Spinal cord (tissue), 10 donors: Measurements from ENCODE around the gene MRPL14. TPM values are rescaled to one million over a fixed set of nuclear protein-coding genes. Genes with fewer than 3 reads are reported as not detected.
A peak's percentile ranks its signal among the peaks of the same experiment; 100 is the strongest.

Experiments used
- DNase-seq, 6 donors: peaks; one replicate each; pipeline versions ENCODE4 v3.0.0 to v3.0.0-alpha.2; 2013 to 2015; ENCODE audit warnings: low spot score in 6 of 6, low read depth in 4 of 6
- H3K27ac ChIP-seq: one replicate; pipeline ENCODE4 v1.5.1; 2013; ENCODE audit warnings: low read depth, low read length, control low read depth
- H3K27me3 ChIP-seq: one replicate; pipeline ENCODE4 v1.6.1; 2013; ENCODE audit warnings: low read length; ENCODE audit not compliant: control insufficient read depth, insufficient read depth
- H3K36me3 ChIP-seq: one replicate; pipeline ENCODE4 v1.6.1; 2013; ENCODE audit warnings: low read length; ENCODE audit not compliant: control insufficient read depth, insufficient read depth
- H3K4me1 ChIP-seq: one replicate; pipeline ENCODE4 v1.6.1; 2013; ENCODE audit warnings: low read length; ENCODE audit not compliant: control insufficient read depth, insufficient read depth
- H3K4me3 ChIP-seq: one replicate; pipeline ENCODE4 v1.5.1; 2013; ENCODE audit warnings: low read depth, low read length, control low read depth
- H3K9me3 ChIP-seq: one replicate; pipeline ENCODE4 v1.6.1; 2013; ENCODE audit warnings: low read length; ENCODE audit not compliant: control insufficient read depth, insufficient read depth
- WGBS: methylation state at CpG from one replicate; pipeline ENCODE4 v1.1.5; 2013; ENCODE audit warnings: missing lambda C conversion rate; ENCODE audit not compliant: insufficient coverage; 5-methylcytosine and 5-hydroxymethylcytosine counted together
- polyA plus RNA-seq, 2 donors: library from polyadenylated mRNA; unstranded; fragments of 120-200 nt; gene quantifications; one replicate each; pipeline ENCODE4 v1.2.1, GENCODE V29; 2013; ENCODE audit not compliant: insufficient read length in 2 of 2
- total RNA-seq, 2 donors: library from RNA; depleted of rRNA in 1 of 2; stranded (reverse); fragments of 120-200 nt in 1 of 2; fragments of >200 nt in 1 of 2; gene quantifications; one replicate each; pipeline versions ENCODE4 v1.2.3 to v1.2.4, GENCODE V29; 2013 to 2014
- donor health status: healthy.

The MRPL14 gene
- total and polyA plus RNA-seq, 4 donors: 32.1 to 53.1 (median 36.4) TPM

DNA sequence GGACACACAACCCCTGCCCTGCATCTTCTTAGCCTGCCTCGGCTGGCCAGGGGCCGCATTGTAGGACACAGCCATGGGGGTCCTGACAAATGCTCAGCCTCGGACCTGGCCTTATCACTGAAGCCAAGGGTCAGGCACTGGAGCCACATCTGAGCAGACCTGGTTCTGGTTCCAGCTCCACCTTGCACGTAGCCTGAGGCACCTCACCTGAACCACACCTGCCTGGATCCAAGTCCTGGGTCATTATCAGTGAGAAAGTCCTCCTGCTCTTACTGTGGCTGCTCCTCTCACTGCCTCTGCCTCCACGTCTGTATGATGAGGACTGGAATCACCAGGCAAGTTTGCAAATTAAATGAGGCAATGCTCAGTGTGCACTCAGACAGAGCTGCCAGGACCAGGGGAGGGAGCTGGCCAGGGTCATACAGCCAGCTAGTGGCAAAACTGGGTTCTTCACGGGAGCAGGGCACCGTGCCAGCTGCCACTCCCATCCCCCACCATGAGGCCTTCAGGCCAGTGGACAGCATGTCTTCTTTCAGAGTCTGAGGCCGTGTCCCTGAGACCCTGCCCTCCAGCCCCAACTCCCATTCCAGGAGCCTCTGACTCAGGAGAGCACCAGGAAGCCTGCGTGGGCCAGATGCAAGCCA is 40.2 kb downstream of the MRPL14 start:
- peak in 2 of 6 donors; percentile 26 to 39 for DNase-seq
- Histone ChIP-seq H3K27ac (no peak overlapping the region), H3K9me3 (no peaks in the 10 kb centered on the region), H3K36me3 (peaks cover 12% of the 10 kb centered on the region), H3K4me3 (no peak overlapping the region), H3K4me1 (peaks cover 9% of the 10 kb centered on the region), H3K27me3 (no peaks in the 10 kb centered on the region)
- 54% methylated on average over 8 of the region's 9 CpGs for WGBS

GRCh38 chr6:44085219-44085618 is 42.0 kb downstream of the MRPL14 start:
- peaks cover 8% of the 10 kb centered on the region for H3K36me3 ChIP-seq
- H3K9me3 ChIP-seq: no peaks in the 10 kb centered on the region
- DNase-seq: no peak
- no peaks in the 10 kb centered on the region for H3K27me3 ChIP-seq
- no peak overlapping the region for H3K4me3 ChIP-seq
- no peak overlapping the region for H3K27ac ChIP-seq
- 80% methylated on average over 1 of the region's 2 CpGs for WGBS
- H3K4me1 ChIP-seq: peaks cover 9% of the 10 kb centered on the region

- Histone ChIP-seq H3K36me3 (peaks cover 7% of the 10 kb centered on the region), H3K27ac (no peak overlapping the region), H3K27me3 (no peaks in the 10 kb centered on the region), H3K9me3 (no peaks in the 10 kb centered on the region), H3K4me1 (peaks cover 10% of the 10 kb centered on the region), H3K4me3 (no peak overlapping the region)
- WGBS: 92% methylated on average over 10 of the region's 13 CpGs
- DNase-seq: no peak
These were observed 42.8 kb downstream of the MRPL14 start for GRCh38 chr6:44084231-44085014.

DNA sequence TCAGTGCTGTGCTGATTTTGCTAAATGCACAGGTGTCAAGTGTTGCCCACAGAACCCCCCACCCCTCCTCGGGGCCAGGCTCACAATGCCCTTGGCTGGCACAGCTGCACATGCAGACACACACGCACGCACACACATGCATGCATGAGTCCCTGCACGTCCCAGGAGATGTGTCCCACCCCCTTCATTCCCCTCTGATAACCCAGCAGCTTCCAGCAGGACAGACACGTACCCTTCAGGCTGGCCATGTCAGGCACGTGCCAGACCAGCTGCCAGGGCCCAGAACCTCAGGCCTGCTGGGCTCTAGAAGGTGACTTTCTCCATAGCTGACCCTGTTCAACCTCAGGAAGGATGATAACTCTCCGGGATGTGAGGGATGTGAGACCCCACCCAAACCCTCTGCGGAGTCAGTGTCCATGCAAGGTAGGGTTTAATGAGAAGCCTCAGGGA is 44.4 kb downstream of the MRPL14 start:
- Histone ChIP-seq H3K4me3 (no peak overlapping the region), H3K4me1 (peaks cover 25% of the 10 kb centered on the region), H3K27me3 (no peaks in the 10 kb centered on the region), H3K9me3 (no peaks in the 10 kb centered on the region), H3K36me3 (peaks cover 3% of the 10 kb centered on the region), H3K27ac (no peak overlapping the region)
- WGBS: 91% methylated on average over 6 of the region's 8 CpGs
- no peak for DNase-seq

GRCh38 chr6:44081753-44082152 is 45.5 kb downstream of the MRPL14 start:
- H3K4me3 ChIP-seq: no peak overlapping the region
- H3K4me1 ChIP-seq: peaks cover 28% of the 10 kb centered on the region
- H3K36me3 ChIP-seq: peaks cover 3% of the 10 kb centered on the region
- DNase-seq: no peak
- WGBS: 94% methylated on average over 4 of the region's 6 CpGs
- H3K9me3 ChIP-seq: no peaks in the 10 kb centered on the region
- no peaks in the 10 kb centered on the region for H3K27me3 ChIP-seq
- H3K27ac ChIP-seq: no peak overlapping the region

DNA sequence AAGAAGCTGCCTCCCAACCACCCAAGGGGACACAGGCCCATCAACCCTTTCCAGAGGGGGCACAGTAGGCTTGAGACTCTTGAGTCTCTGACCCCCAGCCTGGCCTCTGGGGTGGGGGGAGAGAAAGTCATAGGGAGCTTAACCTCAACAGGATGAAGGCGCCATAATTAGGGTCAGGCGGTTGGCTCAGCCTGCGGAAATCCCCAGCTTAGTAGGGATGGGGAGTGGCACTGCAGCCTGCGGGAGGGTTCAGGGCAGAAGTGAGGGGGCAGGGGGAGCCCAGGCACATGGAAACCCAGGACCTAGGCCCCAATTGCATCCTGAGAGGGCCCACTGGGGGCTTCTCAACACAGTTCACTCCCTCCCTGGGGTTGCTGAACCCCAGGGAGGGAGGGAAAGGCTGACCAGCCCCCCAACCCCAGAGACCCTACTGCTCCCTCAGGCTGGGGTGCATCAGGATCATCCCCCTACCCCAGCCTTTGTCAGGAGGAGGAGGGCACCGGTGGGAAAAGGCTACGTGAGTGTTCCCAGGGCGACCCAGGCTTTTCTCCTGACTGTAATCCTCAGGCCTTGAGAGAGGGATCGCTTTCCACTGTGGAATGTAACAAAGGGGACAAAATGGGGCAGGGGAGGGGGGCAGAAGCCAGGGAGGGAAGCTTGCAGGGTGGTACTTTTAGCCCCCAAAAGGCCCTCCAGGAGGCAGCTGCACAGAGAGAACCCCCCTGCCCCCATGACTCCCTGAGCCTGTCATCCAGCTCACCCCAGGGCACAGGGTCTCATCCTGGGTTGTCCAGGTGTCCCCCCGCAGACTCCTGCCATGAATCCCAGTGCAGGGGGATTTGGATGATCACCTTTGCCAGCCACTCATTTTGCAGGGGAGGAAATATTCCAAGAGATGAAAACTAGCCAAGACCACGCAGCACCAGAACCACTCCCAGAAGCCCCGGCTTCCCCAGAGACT is 46.4 kb downstream of the MRPL14 start:
- Histone ChIP-seq H3K4me1 (peaks cover 36% of the 10 kb centered on the region), H3K27ac (no peak overlapping the region), H3K4me3 (no peak overlapping the region), H3K36me3 (peaks cover 3% of the 10 kb centered on the region), H3K27me3 (no peaks in the 10 kb centered on the region), H3K9me3 (no peaks in the 10 kb centered on the region)
- no peak for DNase-seq
- 83% methylated on average over 11 of the region's 11 CpGs for WGBS

DNA sequence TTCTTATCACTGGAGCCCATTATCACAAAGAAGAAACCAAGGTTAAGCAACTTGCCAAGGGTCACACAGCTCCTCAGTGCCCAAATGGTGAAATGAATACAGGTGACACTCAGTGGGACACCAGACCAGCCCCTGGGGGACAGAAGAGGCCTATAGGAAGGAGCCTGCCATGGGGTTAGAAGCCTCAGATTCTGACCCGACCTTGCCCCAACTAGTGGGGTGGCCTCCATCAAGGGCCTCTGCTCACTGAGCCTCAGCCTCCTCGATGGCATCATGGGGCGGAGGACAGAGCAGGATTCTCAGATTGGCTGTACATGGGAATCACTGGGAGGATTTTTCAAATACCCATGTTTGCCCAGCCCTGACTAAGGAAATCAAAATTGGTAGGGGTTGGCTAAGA is 47.6 kb downstream of the MRPL14 start:
- Histone ChIP-seq H3K27me3 (no peaks in the 10 kb centered on the region), H3K4me1 (peaks cover 48% of the 10 kb centered on the region), H3K9me3 (no peaks in the 10 kb centered on the region), H3K4me3 (no peak overlapping the region), H3K27ac (no peak overlapping the region), H3K36me3 (peaks cover 3% of the 10 kb centered on the region)
- DNase-seq: no peak
- WGBS: 83% methylated on average over 3 of the region's 3 CpGs

- Histone ChIP-seq H3K27me3 (no peaks in the 10 kb centered on the region), H3K27ac (no peak overlapping the region), H3K4me1 (peaks cover 54% of the 10 kb centered on the region), H3K9me3 (no peaks in the 10 kb centered on the region), H3K36me3 (peaks cover 3% of the 10 kb centered on the region), H3K4me3 (no peak overlapping the region)
- WGBS: 16% methylated on average over 6 of the region's 8 CpGs
- peak; percentile 77 to 96 (median 82) for DNase-seq
These were observed 48.2 kb downstream of the MRPL14 start for GRCh38 chr6:44078827-44079671.
